Measurements from ENCODE around the gene MACO1. TPM values are rescaled to one million over a fixed set of nuclear protein-coding genes. Genes with fewer than 3 reads are reported as not detected.
"Not testable (repeated sequence)": the region's sequence is repeated elsewhere in the genome, so short reads cannot be mapped to it uniquely, and the experiment has no call there.

Gene MACO1
- 16.8 and 19.7 TPM in 2 replicates for total RNA-seq

- DNase-seq (ENCODE audit: low read depth in 2 of 2): peak; percentile 90 to 96
These were observed at the start of gene MACO1 for GRCh38 chr1:25430073-25430966. Gene MACO1, plus strand, starts transcription at chr1:25430897. Its CDS starts 202 bp downstream, at chr1:25431099.

DNA sequence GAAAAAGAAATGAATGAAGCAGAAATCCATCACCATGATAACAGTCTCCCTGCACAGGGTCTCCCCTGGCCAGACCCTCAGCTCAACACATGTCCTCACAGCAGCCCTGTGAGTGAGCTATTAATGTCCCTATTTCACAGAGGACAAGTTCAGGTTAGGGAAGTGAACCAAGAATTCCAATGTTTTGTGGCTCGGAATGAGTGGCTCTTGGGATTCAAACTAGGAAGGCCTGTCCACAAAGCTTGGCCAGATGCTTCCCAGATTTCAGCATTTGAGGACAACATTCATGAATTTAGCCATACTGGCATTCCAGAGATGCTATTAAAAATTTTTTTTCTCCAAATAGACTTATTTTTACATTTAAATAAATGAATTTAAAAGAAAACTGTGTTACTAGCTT is 48.2 kb upstream of the MACO1 start:
- not testable (repeated sequence) for DNase-seq (ENCODE audit: low read depth in 2 of 2)

GRCh38 chr1:25383090-25383489 is 47.6 kb upstream of the MACO1 start:
- not testable (repeated sequence) for DNase-seq (ENCODE audit: low read depth in 2 of 2)

DNA sequence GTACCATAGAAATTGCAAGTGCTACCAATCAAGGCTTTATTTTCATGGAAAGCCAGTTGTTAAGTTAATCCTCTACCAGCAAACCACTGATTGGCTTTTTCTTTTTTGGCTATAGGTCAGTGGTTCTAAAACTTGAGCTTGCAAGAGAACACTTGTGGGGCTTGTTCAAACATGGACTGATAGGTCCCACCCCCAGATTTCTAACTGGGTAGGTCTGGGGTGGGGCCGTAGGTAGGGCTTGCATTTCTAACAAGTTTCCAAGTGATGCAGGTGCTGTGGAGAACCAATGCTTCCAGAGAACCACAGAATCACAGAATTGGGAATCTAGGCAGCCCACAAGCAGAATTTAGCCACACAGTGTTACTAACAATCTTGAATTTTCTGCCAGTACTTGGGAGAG is 46.8 kb upstream of the MACO1 start:
- not testable (repeated sequence) for DNase-seq (ENCODE audit: low read depth in 2 of 2)

DNA sequence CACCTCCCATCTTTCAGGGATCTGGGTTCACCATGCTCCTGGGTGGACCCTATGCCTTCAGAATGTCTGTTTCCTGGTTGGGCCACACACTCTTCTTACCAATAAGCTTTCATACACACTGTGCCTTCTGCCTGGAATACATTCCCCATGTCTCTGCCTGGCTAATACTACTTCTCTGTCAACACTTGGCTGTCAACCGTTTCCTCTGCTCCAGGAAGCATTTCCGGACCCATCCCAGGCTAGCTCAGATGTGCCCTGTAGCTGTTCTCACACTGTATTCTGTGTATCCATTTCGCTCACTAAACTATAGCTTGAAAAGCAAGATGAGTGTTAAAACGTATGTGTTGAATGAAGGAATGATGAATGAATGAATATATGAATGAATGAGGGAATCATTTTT is 43.6 kb upstream of the MACO1 start:
- peak; percentile 48 to 53 for DNase-seq (ENCODE audit: low read depth in 2 of 2)

DNA sequence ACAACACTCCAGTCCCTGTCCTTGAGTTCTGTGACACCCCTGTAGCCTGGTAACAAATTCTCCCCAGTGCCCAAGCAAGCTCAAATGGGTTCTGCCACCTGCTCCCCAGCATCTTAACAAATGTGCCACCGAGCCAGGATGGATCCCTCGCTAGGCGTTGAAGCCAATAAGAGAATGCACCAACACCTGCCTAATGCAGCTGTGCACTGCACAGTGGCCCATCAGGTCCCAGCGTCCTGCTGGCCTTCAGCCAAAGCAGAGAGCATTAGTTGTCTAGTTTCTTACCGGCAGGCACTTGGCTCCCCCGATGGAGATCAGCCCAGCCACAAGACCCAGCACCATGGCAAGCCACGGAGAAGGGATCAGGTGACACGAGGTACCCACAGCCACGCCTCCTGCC is 42.0 kb upstream of the MACO1 start:
- DNase-seq (ENCODE audit: low read depth in 2 of 2): not testable (repeated sequence)

DNA sequence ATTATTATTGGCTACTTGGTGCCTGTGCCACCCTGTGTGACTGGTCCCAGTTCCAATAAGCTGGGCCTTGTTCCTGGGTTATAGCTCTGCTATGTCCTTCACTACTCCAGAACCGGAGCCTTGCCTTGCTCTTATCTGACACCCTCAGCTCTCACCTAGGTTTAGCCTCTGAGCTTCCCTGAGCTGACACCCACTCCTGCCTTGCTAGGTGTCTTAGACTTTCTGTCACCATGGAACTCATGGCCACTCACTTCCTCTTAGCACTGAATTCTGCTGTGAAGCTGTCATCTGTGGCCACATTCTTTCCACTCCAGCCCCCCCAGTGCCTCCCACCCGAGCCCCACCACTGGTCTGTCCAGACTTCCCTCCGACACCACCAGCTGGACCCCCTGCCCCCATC is 41.0 kb upstream of the MACO1 start:
- not testable (repeated sequence) for DNase-seq (ENCODE audit: low read depth in 2 of 2)

- no peak for DNase-seq (ENCODE audit: low read depth in 2 of 2)
These were observed 37.9 kb upstream of the MACO1 start for GRCh38 chr1:25392841-25393240.

DNA sequence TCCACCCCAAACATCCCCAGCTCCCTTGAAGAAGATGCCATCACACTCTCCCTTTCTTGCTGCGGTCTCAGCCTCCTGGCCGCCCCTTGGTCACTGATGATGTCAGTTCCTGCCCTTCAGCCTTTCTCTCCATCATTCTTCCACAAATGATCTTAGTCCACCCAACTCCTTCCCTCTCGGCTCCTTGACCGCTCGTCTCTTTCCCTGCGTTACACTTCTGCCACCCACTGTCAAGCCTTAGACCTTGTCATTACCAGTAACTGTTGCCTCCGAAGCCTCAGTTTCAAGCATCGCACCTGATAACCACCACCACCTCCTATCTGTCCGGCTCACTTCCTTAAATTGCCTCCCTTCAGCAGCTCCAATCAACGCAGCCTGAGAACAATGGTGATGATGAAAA is 33.1 kb upstream of the MACO1 start:
- not testable (repeated sequence) for DNase-seq (ENCODE audit: low read depth in 2 of 2)

DNA sequence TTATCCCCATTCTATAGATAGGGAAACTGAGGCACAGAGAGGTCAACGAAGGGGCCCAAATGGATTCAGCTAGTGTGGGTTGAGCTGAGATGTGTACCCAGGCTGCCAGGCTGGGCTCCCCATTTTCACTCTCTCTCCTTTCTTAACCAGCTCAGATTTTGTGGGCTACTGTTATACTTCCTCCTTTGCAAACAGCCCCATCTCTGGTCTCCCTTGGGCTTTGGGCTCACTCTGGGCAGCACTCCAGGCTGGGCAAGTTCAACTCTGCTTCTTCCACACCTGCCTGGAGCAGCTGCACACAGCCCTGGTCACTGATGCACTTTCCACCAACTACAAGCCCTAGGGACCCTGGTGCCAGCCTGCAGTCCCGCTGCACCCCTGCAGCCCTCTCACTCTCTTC is 32.6 kb upstream of the MACO1 start:
- not testable (repeated sequence) for DNase-seq (ENCODE audit: low read depth in 2 of 2)

GRCh38 chr1:25402947-25403803 is 27.5 kb upstream of the MACO1 start:
- not testable (repeated sequence) for DNase-seq (ENCODE audit: low read depth in 2 of 2)

- not testable (repeated sequence) for DNase-seq (ENCODE audit: low read depth in 2 of 2)
These were observed 24.9 kb upstream of the MACO1 start for GRCh38 chr1:25405731-25406305.

DNA sequence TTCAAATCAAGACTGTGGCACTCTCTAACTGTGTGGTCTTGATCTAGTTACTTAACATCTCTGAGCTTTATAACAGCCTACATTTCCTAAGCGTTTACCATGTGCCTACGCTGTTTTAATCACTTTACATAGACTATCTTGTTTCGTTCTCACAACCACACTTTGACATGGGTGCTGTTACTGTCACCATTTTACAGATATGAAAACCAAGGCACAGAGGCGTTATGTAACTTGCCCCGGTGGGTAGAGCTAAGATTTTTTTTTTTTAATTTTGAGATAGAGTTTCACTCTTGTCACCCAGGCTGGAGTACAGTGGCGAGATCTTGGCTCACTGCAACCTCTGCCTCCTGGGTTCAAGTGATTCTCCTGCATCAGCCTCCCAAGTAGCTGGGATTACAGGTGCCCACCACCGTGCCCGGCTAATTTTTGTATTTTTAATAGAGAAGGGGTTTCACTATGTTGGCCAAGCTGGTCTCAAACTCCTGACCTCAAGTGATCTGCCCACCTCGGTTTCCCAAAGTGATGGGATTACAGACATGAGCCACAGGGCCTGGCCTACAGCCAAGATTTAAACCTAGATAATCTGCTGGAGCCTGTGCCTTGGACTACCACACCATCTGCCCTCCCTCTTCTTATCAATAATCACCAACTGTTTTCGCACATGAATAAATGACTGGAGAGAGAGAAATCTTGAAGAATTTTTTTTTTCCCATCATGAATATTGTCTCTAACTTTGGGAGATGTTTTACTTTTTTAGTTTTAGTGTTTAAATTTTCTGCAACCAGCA is 20.9 kb upstream of the MACO1 start:
- DNase-seq (ENCODE audit: low read depth in 2 of 2): not testable (repeated sequence)

DNA sequence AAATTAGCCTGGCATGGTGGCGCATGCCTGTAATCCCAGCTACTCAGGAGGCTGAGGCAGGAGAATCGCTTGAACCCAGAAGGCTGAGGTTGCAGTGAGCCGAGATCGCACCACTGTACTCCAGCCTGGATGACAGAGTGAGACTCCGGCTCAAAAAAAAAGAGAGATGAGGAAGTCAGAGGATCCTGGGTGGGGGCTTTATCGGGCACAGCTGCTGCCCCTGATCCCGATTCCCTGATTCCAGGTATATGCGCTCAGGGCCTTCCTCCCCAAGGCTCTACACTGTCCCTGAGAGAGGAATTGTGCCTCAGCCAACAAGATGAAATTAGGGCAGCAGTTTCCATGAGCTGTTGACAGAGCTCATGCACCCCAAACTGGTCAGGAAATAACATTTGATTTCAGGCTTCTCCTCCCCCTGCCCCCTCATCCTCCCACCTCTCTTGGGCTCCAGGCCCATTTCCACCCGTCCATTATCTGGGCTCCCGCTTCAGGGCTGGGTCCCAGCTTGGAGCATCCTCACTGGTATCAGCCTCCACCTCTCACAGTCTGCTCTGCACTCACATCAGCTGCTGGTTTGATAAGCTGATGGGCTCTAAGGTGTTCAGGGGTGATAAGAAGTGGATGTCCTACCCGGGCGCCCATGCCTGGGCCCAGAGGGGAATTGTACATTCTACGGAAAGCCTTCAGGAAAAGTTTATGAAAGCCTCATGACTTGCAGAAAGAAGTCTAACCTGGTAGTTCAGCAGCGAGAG is 17.6 kb upstream of the MACO1 start:
- not testable (repeated sequence) for DNase-seq (ENCODE audit: low read depth in 2 of 2)

DNA sequence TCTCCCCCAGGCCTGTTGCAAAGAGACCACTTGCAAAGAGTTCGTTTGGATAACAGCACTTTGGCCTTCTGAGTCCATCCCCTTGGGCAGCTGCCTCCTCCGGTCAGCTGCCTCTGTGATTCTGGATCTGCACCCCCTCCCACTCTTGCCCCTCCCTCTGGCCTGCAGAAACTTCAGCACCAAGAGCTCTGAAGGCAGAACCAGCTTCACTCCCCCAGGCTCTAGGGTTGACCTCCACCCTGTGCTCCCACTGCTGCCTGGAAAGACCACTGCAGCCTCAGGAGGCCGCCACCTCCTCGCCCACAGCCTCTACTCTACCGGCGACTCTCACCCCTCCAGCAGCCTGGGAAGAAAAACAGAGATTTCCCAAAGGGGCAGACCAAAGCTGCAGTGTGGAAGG is 16.5 kb upstream of the MACO1 start:
- DNase-seq (ENCODE audit: low read depth in 2 of 2): not testable (repeated sequence)

- DNase-seq (ENCODE audit: low read depth in 2 of 2): not testable (repeated sequence)
These were observed 16.1 kb upstream of the MACO1 start for GRCh38 chr1:25414578-25414977.

DNA sequence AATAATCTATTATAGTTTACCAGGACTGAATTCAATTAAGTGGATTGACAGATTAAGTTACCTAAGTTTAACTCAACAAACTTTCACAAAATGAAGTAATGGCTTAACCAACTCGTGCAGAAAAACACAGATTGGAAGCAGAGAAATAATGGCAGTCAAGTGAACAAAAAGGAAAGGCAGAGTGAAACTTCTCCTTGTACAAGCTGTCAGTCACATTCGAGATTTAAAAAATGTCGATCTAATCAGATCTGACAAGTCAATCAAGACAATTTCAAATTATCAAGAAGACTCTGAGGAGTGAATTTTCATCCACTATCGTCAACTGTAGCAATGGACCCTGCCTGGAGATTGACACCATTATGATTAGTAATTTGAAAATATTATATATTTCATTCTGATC is 13.4 kb upstream of the MACO1 start:
- not testable (repeated sequence) for DNase-seq (ENCODE audit: low read depth in 2 of 2)

GRCh38 chr1:25419339-25419738 is 11.4 kb upstream of the MACO1 start:
- DNase-seq (ENCODE audit: low read depth in 2 of 2): not testable (repeated sequence)

GRCh38 chr1:25420715-25421114 is 10.0 kb upstream of the MACO1 start, which contains the start of gene RHCE:
Gene RHCE, minus strand, starts transcription at chr1:25420825. Its CDS starts 39 bp downstream, at chr1:25420786.
- DNase-seq (ENCODE audit: low read depth in 2 of 2): not testable (repeated sequence)

- not testable (repeated sequence) for DNase-seq (ENCODE audit: low read depth in 2 of 2)
These were observed 7.5 kb upstream of the MACO1 start for GRCh38 chr1:25423206-25423605.
